H9 (cell line): ENCODE data around the gene CAMK2B. TPM values are rescaled to one million over a fixed set of nuclear protein-coding genes. Genes with fewer than 3 reads are reported as not detected.

ENCODE experiments used
- DNase-seq: peaks from one replicate; pipeline ENCODE4 v3.0.0-alpha.2; 2017
- H2AFZ ChIP-seq: one replicate; pipeline ENCODE4 v1.6.1; 2013; ENCODE audit warnings: mild to moderate bottlenecking, low read length, control low read depth, moderate library complexity
- H2AK5ac ChIP-seq: 2 replicates; pipeline ENCODE4 v1.6.1; 2013; ENCODE audit warnings: low read length, control low read depth, mixed read lengths; ENCODE audit not compliant: insufficient read length
- H2BK120ac ChIP-seq: one replicate; pipeline ENCODE4 v1.6.1; 2013; ENCODE audit warnings: low read depth, mild to moderate bottlenecking, low read length, control low read depth, inconsistent platforms; ENCODE audit not compliant: poor library complexity, severe bottlenecking
- H2BK12ac ChIP-seq: 2 replicates; pipeline ENCODE4 v1.6.1; 2013; ENCODE audit warnings: low read length, control low read depth, mixed read lengths, low read depth; ENCODE audit not compliant: insufficient read length
- H2BK15ac ChIP-seq: 2 replicates; pipeline ENCODE4 v1.6.1; 2013; ENCODE audit warnings: low read depth, low read length, control low read depth
- H2BK20ac ChIP-seq: one replicate; pipeline ENCODE4 v1.6.1; 2013; ENCODE audit warnings: low read depth, mild to moderate bottlenecking, low read length, control low read depth, inconsistent platforms; ENCODE audit not compliant: poor library complexity, severe bottlenecking
- H2BK5ac ChIP-seq: 2 replicates; pipeline ENCODE4 v1.6.1; 2013; ENCODE audit warnings: low read length, control low read depth, mixed read lengths; ENCODE audit not compliant: insufficient read length
- H3K14ac ChIP-seq: 2 replicates; pipeline ENCODE4 v1.6.1; 2013; ENCODE audit warnings: low read length, control low read depth; ENCODE audit not compliant: insufficient read depth
- H3K18ac ChIP-seq: 2 replicates; pipeline ENCODE4 v1.6.1; 2013; ENCODE audit warnings: low read depth, mild to moderate bottlenecking, mixed read lengths, low read length, control low read depth; ENCODE audit not compliant: insufficient read length
- H3K23ac ChIP-seq: 2 replicates; pipeline ENCODE4 v1.6.1; 2013; ENCODE audit warnings: low read length, control low read depth, mixed read lengths, low read depth; ENCODE audit not compliant: insufficient read length
- H3K23me2 ChIP-seq: 2 replicates; pipeline ENCODE4 v1.6.1; 2013; ENCODE audit warnings: low read depth, mild to moderate bottlenecking, mixed read lengths, low read length, control low read depth; ENCODE audit not compliant: insufficient read length, poor library complexity, severe bottlenecking
- H3K27ac ChIP-seq: 2 replicates; pipeline ENCODE4 v1.5.1; 2013; ENCODE audit warnings: low read length, control low read depth, mixed read lengths, low read depth; ENCODE audit not compliant: insufficient read length
- H3K27me3 ChIP-seq: 2 replicates; pipeline ENCODE4 v1.6.1; 2013; ENCODE audit warnings: low read length, control low read depth, inconsistent platforms; ENCODE audit not compliant: insufficient read depth
- H3K4ac ChIP-seq: 2 replicates; pipeline ENCODE4 v1.6.1; 2013; ENCODE audit warnings: low read depth, mild to moderate bottlenecking, control low read depth, inconsistent platforms, low read length, moderate library complexity
- H3K4me1 ChIP-seq: 2 replicates; pipeline ENCODE4 v1.6.1; 2013; ENCODE audit warnings: low read length, control low read depth, inconsistent platforms; ENCODE audit not compliant: insufficient read depth
- H3K4me2 ChIP-seq: 2 replicates; pipeline ENCODE4 v1.6.1; 2013; ENCODE audit warnings: low read length, control low read depth, mixed read lengths; ENCODE audit not compliant: insufficient read length, insufficient read depth
- H3K56ac ChIP-seq: 2 replicates; pipeline ENCODE4 v1.6.1; 2013; ENCODE audit warnings: low read depth, mild to moderate bottlenecking, mixed read lengths, low read length, control low read depth; ENCODE audit not compliant: insufficient read length
- H3K79me1 ChIP-seq: 2 replicates; pipeline ENCODE4 v1.6.1; 2013; ENCODE audit warnings: low read depth, mild to moderate bottlenecking, moderate library complexity, low read length, control low read depth, inconsistent platforms; ENCODE audit not compliant: insufficient read depth, poor library complexity, severe bottlenecking
- H3K79me2 ChIP-seq: 2 replicates; pipeline ENCODE4 v1.6.1; 2013; ENCODE audit warnings: low read length, control low read depth, inconsistent platforms; ENCODE audit not compliant: insufficient read depth
- H3K9ac ChIP-seq: 2 replicates; pipeline ENCODE4 v1.6.1; 2013; ENCODE audit warnings: low read length, control low read depth, mixed read lengths; ENCODE audit not compliant: insufficient read length; ENCODE audit errors: extremely low read depth
- H3K9me3 ChIP-seq: one replicate; pipeline ENCODE4 v1.6.1; 2013; ENCODE audit warnings: low read depth, low read length, inconsistent platforms; ENCODE audit not compliant: control insufficient read depth
- H3T11ph ChIP-seq: one replicate; pipeline ENCODE4 v1.6.1; 2013; ENCODE audit warnings: mild to moderate bottlenecking, low read length, control low read depth, inconsistent platforms
- H4K20me1 ChIP-seq: one replicate; pipeline ENCODE4 v1.6.1; 2013; ENCODE audit not compliant: control insufficient read depth, insufficient read length, insufficient read depth
- H4K5ac ChIP-seq: 2 replicates; pipeline ENCODE4 v1.6.1; 2013; ENCODE audit warnings: low read depth, mild to moderate bottlenecking, mixed read lengths, low read length, control low read depth; ENCODE audit not compliant: insufficient read length
- H4K8ac ChIP-seq: replicated peaks from 2 replicates; pipeline ENCODE4 v1.6.1; 2013; ENCODE audit warnings: low read length, control low read depth, mixed read lengths, low read depth; ENCODE audit not compliant: insufficient read length
- H4K91ac ChIP-seq: 2 replicates; pipeline ENCODE4 v1.6.1; 2013; ENCODE audit warnings: low read depth, mild to moderate bottlenecking, moderate library complexity, mixed read lengths, low read length, control low read depth; ENCODE audit not compliant: insufficient read length
- H3K27ac Mint-ChIP-seq, 3 experiments: 2 replicates in 2 of 3; 3 replicates in 1 of 3; pipeline ENCODE4 v1.8.0; 2020 to 2021; ENCODE audit warnings: mixed read lengths in 3 of 3, mild to moderate bottlenecking in 1 of 3, moderate library complexity in 1 of 3
- H3K27me3 Mint-ChIP-seq: 2 replicates; pipeline ENCODE4 v1.8.0; 2021; ENCODE audit warnings: low read depth, mild to moderate bottlenecking, moderate library complexity, mixed read lengths
- H3K36me3 Mint-ChIP-seq, 3 experiments: 2 replicates in 2 of 3; 3 replicates in 1 of 3; pipeline ENCODE4 v1.8.0; 2020 to 2021; ENCODE audit warnings: low read depth in 3 of 3, mixed read lengths in 3 of 3; ENCODE audit not compliant: insufficient read depth in 1 of 3
- H3K4me1 Mint-ChIP-seq, 2 experiments: 2 replicates each; pipeline ENCODE4 v1.8.0; 2020; ENCODE audit warnings: mixed read lengths in 2 of 2
- H3K4me3 Mint-ChIP-seq, 2 experiments: 2 replicates in 1 of 2; 3 replicates in 1 of 2; pipeline ENCODE4 v1.8.0; 2020 to 2021; ENCODE audit warnings: mild to moderate bottlenecking in 2 of 2, mixed read lengths in 2 of 2, moderate library complexity in 1 of 2
- H3K9me3 Mint-ChIP-seq, 2 experiments: 2 replicates in 1 of 2; 3 replicates in 1 of 2; pipeline ENCODE4 v1.8.0; 2020; ENCODE audit warnings: mild to moderate bottlenecking in 2 of 2, mixed read lengths in 2 of 2, moderate library complexity in 1 of 2
- WGBS: extraction: QIAGEN DNeasy Blood & Tissue Kit; methylation state at CpG from one replicate; pipeline ENCODE4 v1.1.7; 2013; ENCODE audit warnings: missing lambda C conversion rate, low lambda C conversion rate, mixed read lengths; ENCODE audit not compliant: insufficient read length; ENCODE audit errors: extremely low coverage; 5-methylcytosine and 5-hydroxymethylcytosine counted together
- total RNA-seq: library from RNA; stranded (reverse); gene quantifications from 2 replicates; pipeline ENCODE4 v1.2.1, GENCODE V29; 2021
- TF ChIP-seq, protein P1 (sequence below): fragments of 200-600 bp; sonication (generic); conservative IDR thresholded peaks from 3 replicates; pipeline ENCODE4 v1.8.0; 2021; ENCODE audit warnings: antibody characterized with exemption, mild to moderate bottlenecking

The CAMK2B gene
- total RNA-seq, 1 experiment from 2014 or later: 0.17 TPM

DNA sequence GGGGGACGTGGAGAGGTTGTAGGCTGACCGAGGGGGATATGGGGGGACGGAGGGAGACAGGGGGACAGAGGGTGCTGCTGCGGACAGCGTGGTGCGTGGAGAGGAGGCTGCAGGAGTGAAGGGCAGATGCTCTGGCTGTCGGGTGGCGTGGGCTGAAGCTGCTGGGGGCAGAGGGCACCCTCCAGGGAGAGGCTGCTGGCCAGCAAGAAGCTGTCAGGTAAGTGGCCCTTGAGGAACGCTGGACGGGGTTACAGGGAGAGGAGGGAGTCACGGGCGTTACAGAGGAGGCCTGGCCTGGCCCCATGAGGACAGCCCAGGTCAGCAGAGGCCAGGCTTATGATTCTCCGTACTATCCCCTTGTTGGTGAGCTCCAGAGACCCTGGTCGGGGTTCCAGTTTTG lies 97.5 kb downstream of the CAMK2B start:
- no peak overlapping the region; the same call in 1 of the 2 replicates for H3K14ac ChIP-seq
- no peaks in the 10 kb centered on the region for H4K20me1 ChIP-seq
- H2BK120ac ChIP-seq: no peak overlapping the region
- H3T11ph ChIP-seq: no peak overlapping the region
- no peaks in the 10 kb centered on the region for H3K9me3 ChIP-seq
- no peak overlapping the region for H3K23ac ChIP-seq
- H3K9ac ChIP-seq: no peak overlapping the region
- no peak overlapping the region for H3K56ac ChIP-seq
- WGBS: no CpG with 5 or more reads among the region's 14 CpGs
- H3K23me2 ChIP-seq: no peaks in the 10 kb centered on the region
- Mint-ChIP-seq H3K36me3 (no peaks in the 10 kb centered on the region), H3K4me1 (peaks cover 12 to 19% of the 10 kb centered on the region in 2 experiments), H3K4me3 (no peak overlapping the region), H3K27me3 (no peaks in the 10 kb centered on the region; the same call in 1 of the 2 replicates), H3K27ac (no peak overlapping the region), H3K9me3 (no peaks in the 10 kb centered on the region)
- H2BK20ac ChIP-seq: no peak overlapping the region
- H3K27ac ChIP-seq: no peak overlapping the region
- DNase-seq: no peak
- no peak overlapping the region for H2AK5ac ChIP-seq
- no peak overlapping the region for H3K4ac ChIP-seq
- H3K27me3 ChIP-seq: no peaks in the 10 kb centered on the region
- H3K79me1 ChIP-seq: no peaks in the 10 kb centered on the region
- no peak overlapping the region for H4K91ac ChIP-seq
- H2BK12ac ChIP-seq: no peak overlapping the region
- TF ChIP-seq, protein P1, sequence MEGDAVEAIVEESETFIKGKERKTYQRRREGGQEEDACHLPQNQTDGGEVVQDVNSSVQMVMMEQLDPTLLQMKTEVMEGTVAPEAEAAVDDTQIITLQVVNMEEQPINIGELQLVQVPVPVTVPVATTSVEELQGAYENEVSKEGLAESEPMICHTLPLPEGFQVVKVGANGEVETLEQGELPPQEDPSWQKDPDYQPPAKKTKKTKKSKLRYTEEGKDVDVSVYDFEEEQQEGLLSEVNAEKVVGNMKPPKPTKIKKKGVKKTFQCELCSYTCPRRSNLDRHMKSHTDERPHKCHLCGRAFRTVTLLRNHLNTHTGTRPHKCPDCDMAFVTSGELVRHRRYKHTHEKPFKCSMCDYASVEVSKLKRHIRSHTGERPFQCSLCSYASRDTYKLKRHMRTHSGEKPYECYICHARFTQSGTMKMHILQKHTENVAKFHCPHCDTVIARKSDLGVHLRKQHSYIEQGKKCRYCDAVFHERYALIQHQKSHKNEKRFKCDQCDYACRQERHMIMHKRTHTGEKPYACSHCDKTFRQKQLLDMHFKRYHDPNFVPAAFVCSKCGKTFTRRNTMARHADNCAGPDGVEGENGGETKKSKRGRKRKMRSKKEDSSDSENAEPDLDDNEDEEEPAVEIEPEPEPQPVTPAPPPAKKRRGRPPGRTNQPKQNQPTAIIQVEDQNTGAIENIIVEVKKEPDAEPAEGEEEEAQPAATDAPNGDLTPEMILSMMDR: no peak
- H2BK5ac ChIP-seq: no peak overlapping the region
- no peak overlapping the region for H2BK15ac ChIP-seq
- H3K4me1 ChIP-seq: no peaks in the 10 kb centered on the region; the same call in 1 of the 2 replicates
- H3K79me2 ChIP-seq: no peaks in the 10 kb centered on the region
- H2AFZ ChIP-seq: no peak overlapping the region
- no peak overlapping the region for H4K8ac ChIP-seq
- no peak overlapping the region for H4K5ac ChIP-seq
- no peak overlapping the region for H3K4me2 ChIP-seq
- H3K18ac ChIP-seq: no peak overlapping the region
